HUES48 (cell line): Measurements from ENCODE around the gene USP22.

Experiments
- H3K27ac ChIP-seq: one replicate; pipeline ENCODE4 v1.7.0; 2013; ENCODE audit warnings: low read depth, low read length, inconsistent platforms
- H3K27me3 ChIP-seq: 2 replicates; pipeline ENCODE4 v1.6.1; 2013; ENCODE audit warnings: mild to moderate bottlenecking, low read length; ENCODE audit not compliant: control insufficient read depth, insufficient read depth
- H3K36me3 ChIP-seq: 2 replicates; pipeline ENCODE4 v1.6.1; 2013; ENCODE audit warnings: low read length; ENCODE audit not compliant: control insufficient read depth, insufficient read depth
- H3K4me1 ChIP-seq: 2 replicates; pipeline ENCODE4 v1.6.1; 2013; ENCODE audit warnings: mild to moderate bottlenecking, low read length; ENCODE audit not compliant: control insufficient read depth, insufficient read depth
- H3K4me3 ChIP-seq: 2 replicates; pipeline ENCODE4 v1.5.1; 2013; ENCODE audit warnings: mild to moderate bottlenecking, low read depth, low read length
- H3K9ac ChIP-seq: 2 replicates; pipeline ENCODE4 v1.6.1; 2013; ENCODE audit warnings: mild to moderate bottlenecking, low read depth, low read length, moderate library complexity
- H3K9me3 ChIP-seq: 2 replicates; pipeline ENCODE4 v1.6.1; 2013; ENCODE audit warnings: low read length; ENCODE audit not compliant: control insufficient read depth, insufficient read depth

USP22 gene

GRCh38 chr17:21018894-21019293 lies 23.9 kb downstream of the USP22 start:
- Histone ChIP-seq H3K27ac (no peak overlapping the region), H3K9me3 (no peaks in the 10 kb centered on the region), H3K27me3 (no peaks in the 10 kb centered on the region), H3K4me3 (no peak overlapping the region), H3K4me1 (no peaks in the 10 kb centered on the region), H3K36me3 (peaks cover 97% of the 10 kb centered on the region), H3K9ac (no peak overlapping the region)

GRCh38 chr17:21017861-21018260 lies 24.9 kb downstream of the USP22 start:
- Histone ChIP-seq H3K9me3 (no peaks in the 10 kb centered on the region), H3K4me3 (no peak overlapping the region), H3K36me3 (peaks cover 96% of the 10 kb centered on the region), H3K9ac (no peak overlapping the region), H3K27ac (no peak overlapping the region), H3K27me3 (no peaks in the 10 kb centered on the region), H3K4me1 (no peaks in the 10 kb centered on the region)

- no peak overlapping the region for H3K9ac ChIP-seq
- peaks cover 98% of the 10 kb centered on the region for H3K36me3 ChIP-seq
- H3K4me3 ChIP-seq: no peak overlapping the region
- H3K27me3 ChIP-seq: no peaks in the 10 kb centered on the region
- H3K27ac ChIP-seq: no peak overlapping the region
- H3K9me3 ChIP-seq: no peaks in the 10 kb centered on the region
- H3K4me1 ChIP-seq: no peaks in the 10 kb centered on the region
These were observed 25.6 kb downstream of the USP22 start for GRCh38 chr17:21017256-21017655.

GRCh38 chr17:21016826-21017225 lies 26.0 kb downstream of the USP22 start:
- Histone ChIP-seq H3K9ac (no peak overlapping the region), H3K9me3 (no peaks in the 10 kb centered on the region), H3K27me3 (no peaks in the 10 kb centered on the region), H3K36me3 (peaks cover 99% of the 10 kb centered on the region), H3K27ac (no peak overlapping the region), H3K4me3 (no peak overlapping the region), H3K4me1 (no peaks in the 10 kb centered on the region)

GRCh38 chr17:21015564-21015963 lies 27.2 kb downstream of the USP22 start:
- Histone ChIP-seq H3K4me1 (no peaks in the 10 kb centered on the region), H3K27ac (peak overlapping the region; percentile 7), H3K9me3 (no peaks in the 10 kb centered on the region), H3K9ac (no peak overlapping the region), H3K4me3 (no peak overlapping the region), H3K36me3 (peaks cover 99% of the 10 kb centered on the region), H3K27me3 (no peaks in the 10 kb centered on the region)

- Histone ChIP-seq H3K27me3 (no peaks in the 10 kb centered on the region), H3K36me3 (peaks cover 99% of the 10 kb centered on the region), H3K27ac (no peak overlapping the region), H3K4me1 (no peaks in the 10 kb centered on the region), H3K4me3 (no peak overlapping the region), H3K9ac (no peak overlapping the region), H3K9me3 (no peaks in the 10 kb centered on the region)
These were observed 28.3 kb downstream of the USP22 start for GRCh38 chr17:21014498-21014897.

GRCh38 chr17:21013983-21014382 lies 28.8 kb downstream of the USP22 start:
- Histone ChIP-seq H3K4me3 (no peak overlapping the region), H3K36me3 (peaks cover 99% of the 10 kb centered on the region), H3K9me3 (no peaks in the 10 kb centered on the region), H3K9ac (no peak overlapping the region), H3K27ac (no peak overlapping the region), H3K4me1 (no peaks in the 10 kb centered on the region), H3K27me3 (no peaks in the 10 kb centered on the region)

GRCh38 chr17:21012736-21013135 lies 30.1 kb downstream of the USP22 start:
- Histone ChIP-seq H3K27ac (no peak overlapping the region), H3K9ac (no peak overlapping the region), H3K27me3 (no peaks in the 10 kb centered on the region), H3K9me3 (no peaks in the 10 kb centered on the region), H3K4me1 (no peaks in the 10 kb centered on the region), H3K36me3 (peaks cover 99% of the 10 kb centered on the region), H3K4me3 (no peak overlapping the region)

- Histone ChIP-seq H3K4me3 (no peak overlapping the region), H3K4me1 (no peaks in the 10 kb centered on the region), H3K9ac (no peak overlapping the region), H3K36me3 (peaks cover 97% of the 10 kb centered on the region), H3K9me3 (no peaks in the 10 kb centered on the region), H3K27ac (no peak overlapping the region), H3K27me3 (no peaks in the 10 kb centered on the region)
These were observed 31.9 kb downstream of the USP22 start for GRCh38 chr17:21010705-21011596.

- H3K9ac ChIP-seq: no peak overlapping the region
- no peak overlapping the region for H3K27ac ChIP-seq
- no peak overlapping the region for H3K4me3 ChIP-seq
- H3K27me3 ChIP-seq: no peaks in the 10 kb centered on the region
- H3K9me3 ChIP-seq: no peaks in the 10 kb centered on the region
- peaks cover 97% of the 10 kb centered on the region for H3K36me3 ChIP-seq
- H3K4me1 ChIP-seq: no peaks in the 10 kb centered on the region
These were observed 33.7 kb downstream of the USP22 start for GRCh38 chr17:21008992-21009671.
